SK-N-SH (cell line): Measurements from ENCODE around the gene MSRB2.

Source experiments
- CTCF ChIP-seq: fragments of 200-600 bp; sonication (generic); IDR thresholded peaks from 2 replicates; pipeline ENCODE4 v1.6.1; 2017; ENCODE audit warnings: antibody characterized with exemption, mild to moderate bottlenecking, moderate library complexity
- REST ChIP-seq: IDR thresholded peaks from 2 replicates; pipeline ENCODE4 v1.6.1; 2012; ENCODE audit warnings: mild to moderate bottlenecking, low read depth, low read length, moderate library complexity

GRCh38 chr10:23088609-23089008 is 6.8 kb upstream of the MSRB2 start:
- TF ChIP-seq CTCF: no peak
- no peak for TF ChIP-seq REST
